GM20000 (cell line): ENCODE measurements around the gene CFAP58.

Source experiments
- DNase-seq: peaks from one replicate; pipeline ENCODE4 v3.0.0; 2012; ENCODE audit warnings: low spot score
- CTCF ChIP-seq: IDR thresholded peaks from 2 replicates; pipeline ENCODE4 v1.5.1; 2012; ENCODE audit warnings: mild to moderate bottlenecking, control low read depth; ENCODE audit errors: extremely low read depth, missing control alignments

CFAP58 gene

GRCh38 chr10:104441329-104442000 lies 87.8 kb downstream of the CFAP58 start:
- TF ChIP-seq CTCF = no peak
- no peak for DNase-seq

GRCh38 chr10:104445359-104445758 lies 91.7 kb downstream of the CFAP58 start:
- no peak for TF ChIP-seq CTCF
- DNase-seq = no peak

GRCh38 chr10:104446151-104446550 lies 92.5 kb downstream of the CFAP58 start:
- no peak for TF ChIP-seq CTCF
- no peak for DNase-seq

GRCh38 chr10:104447331-104447730 lies 93.7 kb downstream of the CFAP58 start:
- no peak for DNase-seq

GRCh38 chr10:104447906-104448305 lies 94.3 kb downstream of the CFAP58 start:
- no peak for TF ChIP-seq CTCF
- DNase-seq = no peak

More at GRCh38 chr10:104447331-104447730, 93.7 kb downstream of the CFAP58 start:
- TF ChIP-seq CTCF = no peak

- no peak for DNase-seq
- no peak for TF ChIP-seq CTCF
These were observed 95.8 kb downstream of the CFAP58 start for GRCh38 chr10:104449391-104449790.

GRCh38 chr10:104450490-104450889 lies 96.9 kb downstream of the CFAP58 start:
- TF ChIP-seq CTCF = no peak
- DNase-seq = no peak
